ENCODE measurements around the gene PPP2R2D.
"Not testable (repeated sequence)": the region's sequence is repeated elsewhere in the genome, so short reads cannot be mapped to it uniquely, and the experiment has no call there.

The PPP2R2D gene

DNA sequence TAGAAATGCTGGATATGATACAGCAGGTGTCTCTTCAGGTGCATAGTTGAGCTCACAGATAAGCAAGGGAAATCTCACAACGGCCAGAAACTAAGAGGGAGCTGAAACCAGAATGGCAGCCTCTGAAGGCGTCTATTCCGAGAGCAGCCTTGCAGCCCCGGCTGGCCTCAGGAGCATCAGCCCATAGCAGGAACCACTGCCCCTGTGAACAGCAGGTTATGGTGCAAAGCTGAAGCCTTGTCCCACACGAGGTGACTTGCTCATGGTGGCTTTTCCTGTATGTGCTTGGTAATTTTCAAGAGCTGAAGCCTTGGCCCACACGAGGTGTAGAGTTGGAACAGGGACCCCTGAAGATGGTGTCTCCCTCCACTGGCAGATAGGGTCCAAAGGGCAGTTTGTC is 47.7 kb downstream of the PPP2R2D start:
- Histone ChIP-seq H3K36me3 (ENCODE audit: insufficient read depth, low read length) (peaks cover 79% of the 10 kb centered on the region), H3K4me1 (ENCODE audit: insufficient read depth, low read length) (no peaks in the 10 kb centered on the region), H3K9me3 (ENCODE audit: low read length) (peaks cover 9% of the 10 kb centered on the region), H3K4me3 (ENCODE audit: low read length) (no peak overlapping the region), H3K27me3 (ENCODE audit: insufficient read depth, low read length) (no peaks in the 10 kb centered on the region), H2AFZ (ENCODE audit: low read depth, low read length) (no peak overlapping the region)

GRCh38 chr10:131949041-131949862 is 48.4 kb downstream of the PPP2R2D start:
- peaks cover 9% of the 10 kb centered on the region for H3K9me3 ChIP-seq (ENCODE audit: low read length)
- H2AFZ ChIP-seq (ENCODE audit: low read depth, low read length): no peak overlapping the region
- H3K4me3 ChIP-seq (ENCODE audit: low read length): no peak overlapping the region
- peaks cover 82% of the 10 kb centered on the region for H3K36me3 ChIP-seq (ENCODE audit: insufficient read depth, low read length)
- no peaks in the 10 kb centered on the region for H3K4me1 ChIP-seq (ENCODE audit: insufficient read depth, low read length)
- H3K27me3 ChIP-seq (ENCODE audit: insufficient read depth, low read length): no peaks in the 10 kb centered on the region

- H2AFZ ChIP-seq (ENCODE audit: low read depth, low read length); H3K4me3 ChIP-seq (ENCODE audit: low read length); H3K9me3 ChIP-seq (ENCODE audit: low read length); H3K4me1 ChIP-seq (ENCODE audit: insufficient read depth, low read length); H3K27me3 ChIP-seq (ENCODE audit: insufficient read depth, low read length): not testable (repeated sequence)
- H3K36me3 ChIP-seq (ENCODE audit: insufficient read depth, low read length): peaks cover 82% of the 10 kb centered on the region
Observed at GRCh38 chr10:131949908-131950307, 49.1 kb downstream of the PPP2R2D start.

DNA sequence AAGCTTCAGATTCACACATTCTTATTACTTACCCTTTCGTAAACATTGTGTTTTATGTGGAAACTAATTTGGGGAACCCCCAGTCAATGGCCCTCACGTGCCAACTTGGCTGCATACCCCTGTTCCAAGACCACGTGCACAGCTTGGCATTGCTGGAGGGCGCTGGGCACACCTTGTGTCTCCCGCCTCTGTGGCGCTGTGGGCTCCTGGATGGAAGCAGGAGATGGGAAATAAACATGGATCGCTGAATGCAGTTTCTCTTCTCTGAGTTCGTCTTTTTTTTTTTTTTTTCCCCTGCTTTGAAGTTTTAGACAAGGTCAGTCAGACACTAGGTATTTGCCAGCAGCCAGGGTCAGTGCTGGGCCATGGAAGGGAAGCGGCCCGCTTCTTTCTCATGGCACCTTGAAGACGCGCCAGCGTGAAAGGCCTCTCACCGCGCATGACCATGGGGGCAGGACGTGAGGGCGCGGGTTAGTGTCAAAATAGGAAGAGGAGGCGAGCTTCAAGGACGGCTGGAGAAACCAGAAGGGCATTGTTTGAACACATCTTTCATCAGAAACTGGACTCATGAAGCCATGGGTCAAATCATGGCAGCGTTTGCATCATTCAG is 53.7 kb downstream of the PPP2R2D start:
- Histone ChIP-seq H3K4me1 (ENCODE audit: insufficient read depth, low read length) (no peaks in the 10 kb centered on the region), H3K27me3 (ENCODE audit: insufficient read depth, low read length) (no peaks in the 10 kb centered on the region), H3K4me3 (ENCODE audit: low read length) (no peak overlapping the region), H2AFZ (ENCODE audit: low read depth, low read length) (no peak overlapping the region), H3K9me3 (ENCODE audit: low read length) (peaks cover 11% of the 10 kb centered on the region), H3K36me3 (ENCODE audit: insufficient read depth, low read length) (peaks cover 77% of the 10 kb centered on the region)

GRCh38 chr10:131955591-131956340 is 55.0 kb downstream of the PPP2R2D start:
- peaks cover 75% of the 10 kb centered on the region for H3K36me3 ChIP-seq (ENCODE audit: insufficient read depth, low read length)
- no peak overlapping the region for H2AFZ ChIP-seq (ENCODE audit: low read depth, low read length)
- peaks cover 10% of the 10 kb centered on the region for H3K9me3 ChIP-seq (ENCODE audit: low read length)
- H3K27me3 ChIP-seq (ENCODE audit: insufficient read depth, low read length): no peaks in the 10 kb centered on the region
- no peaks in the 10 kb centered on the region for H3K4me1 ChIP-seq (ENCODE audit: insufficient read depth, low read length)
- H3K4me3 ChIP-seq (ENCODE audit: low read length): no peak overlapping the region

DNA sequence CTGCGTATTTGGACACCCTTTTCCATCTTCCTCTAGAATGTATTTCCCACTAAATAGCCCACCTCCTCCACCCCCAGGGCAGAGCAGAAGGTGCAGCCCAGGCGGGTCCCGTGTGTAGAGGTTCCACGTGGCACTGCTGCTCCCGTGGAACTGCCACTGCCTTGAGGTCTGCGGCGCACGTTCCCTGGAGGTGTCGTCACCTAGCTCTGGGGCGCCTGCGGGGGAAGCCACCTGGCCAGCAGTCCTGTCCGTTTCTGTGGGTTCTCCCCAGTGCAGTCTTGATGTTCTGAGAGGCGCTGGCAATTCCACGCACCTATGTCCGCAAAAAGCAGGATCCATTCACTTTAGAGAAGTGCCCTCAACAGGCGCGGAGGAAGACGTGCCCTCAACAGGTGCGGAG is 59.0 kb downstream of the PPP2R2D start:
- Histone ChIP-seq H3K9me3 (ENCODE audit: low read length) (peaks cover 10% of the 10 kb centered on the region), H2AFZ (ENCODE audit: low read depth, low read length) (no peak overlapping the region), H3K4me1 (ENCODE audit: insufficient read depth, low read length) (no peaks in the 10 kb centered on the region), H3K4me3 (ENCODE audit: low read length) (no peak overlapping the region), H3K36me3 (ENCODE audit: insufficient read depth, low read length) (peaks cover 47% of the 10 kb centered on the region), H3K27me3 (ENCODE audit: insufficient read depth, low read length) (no peaks in the 10 kb centered on the region)

DNA sequence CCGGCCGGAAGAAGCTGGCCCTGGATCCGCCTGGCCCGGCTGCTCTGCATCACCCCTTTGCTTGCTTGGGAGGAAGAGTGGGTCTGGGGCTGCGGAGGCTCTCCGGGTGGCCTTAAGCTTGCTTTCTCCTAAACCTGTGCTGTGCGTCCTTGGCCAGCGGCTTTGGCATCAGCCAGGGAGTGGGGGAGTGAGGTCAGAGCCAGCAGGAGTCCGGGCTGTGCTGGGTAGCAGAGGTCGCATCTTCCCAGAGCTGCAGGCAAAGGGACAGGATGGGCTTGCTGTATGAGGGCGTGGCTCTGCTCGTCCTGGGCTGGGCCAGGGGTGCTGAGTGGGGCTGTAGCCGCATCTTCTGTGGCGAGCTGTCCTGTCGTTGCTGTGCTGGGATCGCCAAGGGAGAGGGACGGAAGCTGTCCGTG is 59.8 kb downstream of the PPP2R2D start:
- H3K27me3 ChIP-seq (ENCODE audit: insufficient read depth, low read length): no peaks in the 10 kb centered on the region
- H3K36me3 ChIP-seq (ENCODE audit: insufficient read depth, low read length): peaks cover 41% of the 10 kb centered on the region

GRCh38 chr10:131961047-131961776 is 60.4 kb downstream of the PPP2R2D start:
- Histone ChIP-seq H3K27me3 (ENCODE audit: insufficient read depth, low read length) (no peaks in the 10 kb centered on the region), H3K36me3 (ENCODE audit: insufficient read depth, low read length) (peaks cover 38% of the 10 kb centered on the region), H2AFZ (ENCODE audit: low read depth, low read length) (no peak overlapping the region), H3K9me3 (ENCODE audit: low read length) (peaks cover 10% of the 10 kb centered on the region), H3K4me1 (ENCODE audit: insufficient read depth, low read length) (no peaks in the 10 kb centered on the region), H3K4me3 (ENCODE audit: low read length) (no peak overlapping the region)

More for the DNA sequence above, 59.8 kb downstream of the PPP2R2D start:
- peaks cover 10% of the 10 kb centered on the region for H3K9me3 ChIP-seq (ENCODE audit: low read length)
- H3K4me3 ChIP-seq (ENCODE audit: low read length): no peak overlapping the region
- no peak overlapping the region for H2AFZ ChIP-seq (ENCODE audit: low read depth, low read length)
- H3K4me1 ChIP-seq (ENCODE audit: insufficient read depth, low read length): no peaks in the 10 kb centered on the region

GRCh38 chr10:131961777-131962662 is 61.2 kb downstream of the PPP2R2D start:
- Histone ChIP-seq H2AFZ (ENCODE audit: low read depth, low read length) (no peak overlapping the region), H3K27me3 (ENCODE audit: insufficient read depth, low read length) (no peaks in the 10 kb centered on the region), H3K9me3 (ENCODE audit: low read length) (peaks cover 9% of the 10 kb centered on the region), H3K36me3 (ENCODE audit: insufficient read depth, low read length) (peaks cover 30% of the 10 kb centered on the region), H3K4me3 (ENCODE audit: low read length) (no peak overlapping the region), H3K4me1 (ENCODE audit: insufficient read depth, low read length) (no peaks in the 10 kb centered on the region)

DNA sequence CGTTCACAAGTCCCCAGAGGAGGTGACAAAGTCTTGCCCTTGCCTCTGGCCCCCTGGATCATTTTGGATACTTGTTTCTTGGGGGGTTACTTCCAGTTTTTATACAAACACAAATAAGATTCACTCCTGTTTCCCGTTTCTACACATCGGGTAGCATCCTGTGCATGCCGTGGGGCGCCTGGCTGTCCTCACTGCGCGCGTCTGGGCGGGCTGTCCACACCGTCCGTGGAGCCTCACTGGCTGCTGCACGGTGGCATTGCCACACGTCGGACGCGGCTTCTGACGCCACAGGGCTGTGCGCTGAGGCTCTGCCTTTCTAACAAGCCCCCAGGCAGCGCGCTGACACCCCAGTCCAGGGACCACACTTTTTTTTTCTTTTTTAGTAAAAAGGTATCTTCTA is 62.5 kb downstream of the PPP2R2D start:
- H2AFZ ChIP-seq (ENCODE audit: low read depth, low read length): no peak overlapping the region
- H3K36me3 ChIP-seq (ENCODE audit: insufficient read depth, low read length): peaks cover 27% of the 10 kb centered on the region
- H3K9me3 ChIP-seq (ENCODE audit: low read length): peaks cover 2% of the 10 kb centered on the region
- H3K4me3 ChIP-seq (ENCODE audit: low read length): no peak overlapping the region
- H3K27me3 ChIP-seq (ENCODE audit: insufficient read depth, low read length): no peaks in the 10 kb centered on the region
- H3K4me1 ChIP-seq (ENCODE audit: insufficient read depth, low read length): no peaks in the 10 kb centered on the region

- Histone ChIP-seq H3K4me1 (ENCODE audit: insufficient read depth, low read length) (no peaks in the 10 kb centered on the region), H3K9me3 (ENCODE audit: low read length) (no peaks in the 10 kb centered on the region)
Observed at GRCh38 chr10:131963811-131964210, 63.0 kb downstream of the PPP2R2D start.

DNA sequence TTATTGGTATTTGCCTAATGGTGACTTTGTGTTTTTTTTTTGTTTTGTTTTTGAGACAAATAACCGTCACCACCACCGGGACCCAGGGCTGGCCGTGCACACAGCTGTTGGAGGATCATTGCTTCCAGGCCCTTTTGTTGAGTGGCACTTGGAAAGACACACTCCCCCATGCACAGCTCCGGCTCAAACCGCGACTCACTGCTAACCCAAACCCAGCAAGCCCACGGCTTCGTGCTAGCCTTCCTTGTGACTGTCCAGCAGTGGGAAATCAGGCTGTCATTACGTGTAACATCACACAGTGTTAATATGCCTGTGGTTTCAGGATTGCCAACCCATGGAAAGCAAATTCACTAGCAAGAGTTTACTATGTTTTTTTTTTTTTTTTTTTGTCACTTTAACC is 63.5 kb downstream of the PPP2R2D start:
- H3K4me3 ChIP-seq (ENCODE audit: low read length): no peak overlapping the region

More at GRCh38 chr10:131963811-131964210, 63.0 kb downstream of the PPP2R2D start:
- H2AFZ ChIP-seq (ENCODE audit: low read depth, low read length): no peak overlapping the region
- H3K27me3 ChIP-seq (ENCODE audit: insufficient read depth, low read length): no peaks in the 10 kb centered on the region
- no peak overlapping the region for H3K4me3 ChIP-seq (ENCODE audit: low read length)
- peaks cover 28% of the 10 kb centered on the region for H3K36me3 ChIP-seq (ENCODE audit: insufficient read depth, low read length)

More for the DNA sequence above, 63.5 kb downstream of the PPP2R2D start:
- no peaks in the 10 kb centered on the region for H3K4me1 ChIP-seq (ENCODE audit: insufficient read depth, low read length)
- H3K36me3 ChIP-seq (ENCODE audit: insufficient read depth, low read length): peaks cover 29% of the 10 kb centered on the region
- H3K27me3 ChIP-seq (ENCODE audit: insufficient read depth, low read length): no peaks in the 10 kb centered on the region
- no peak overlapping the region for H2AFZ ChIP-seq (ENCODE audit: low read depth, low read length)
- no peaks in the 10 kb centered on the region for H3K9me3 ChIP-seq (ENCODE audit: low read length)

Data from neuron (in vitro differentiated cells).